CD1c-positive myeloid dendritic cell (primary cell): Measurements from ENCODE around the gene EMC9.
A peak's percentile ranks its signal among the peaks of the same experiment; 100 is the strongest.

Experiments used
- DNase-seq: peaks from one replicate; pipeline ENCODE4 v3.0.0-alpha.2; 2016; ENCODE audit errors: extremely low spot score

The EMC9 gene

GRCh38 chr14:24131549-24131966, 9.8 kb downstream of the EMC9 start:
- no peak for DNase-seq

- no peak for DNase-seq
These were observed 10.5 kb downstream of the EMC9 start for GRCh38 chr14:24130717-24131548.

GRCh38 chr14:24130380-24130716, 11.0 kb downstream of the EMC9 start, which contains the start of gene FITM1:
FITM1 (plus strand) TSS chr14:24130659; CDS start chr14:24131564, 905 bp downstream.
- DNase-seq = peak; percentile 18

GRCh38 chr14:24129410-24129998, 11.9 kb downstream of the EMC9 start:
- DNase-seq = no peak

GRCh38 chr14:24127673-24128072, 13.7 kb downstream of the EMC9 start:
- DNase-seq = no peak

- DNase-seq = no peak
These were observed 14.5 kb downstream of the EMC9 start for GRCh38 chr14:24126939-24127338.

GRCh38 chr14:24123424-24124417, 17.7 kb downstream of the EMC9 start:
- DNase-seq = no peak

GRCh38 chr14:24122898-24123297, 18.5 kb downstream of the EMC9 start:
- no peak for DNase-seq

GRCh38 chr14:24122416-24122815, 19.0 kb downstream of the EMC9 start:
- no peak for DNase-seq

GRCh38 chr14:24121210-24121609, 20.2 kb downstream of the EMC9 start:
- no peak for DNase-seq

- DNase-seq = no peak
These were observed 21.7 kb downstream of the EMC9 start for GRCh38 chr14:24119691-24120090.

- DNase-seq = no peak
These were observed 24.2 kb downstream of the EMC9 start for GRCh38 chr14:24117179-24117578.

GRCh38 chr14:24116128-24116814, 25.1 kb downstream of the EMC9 start:
- no peak for DNase-seq

GRCh38 chr14:24115422-24116127, 25.8 kb downstream of the EMC9 start:
- no peak for DNase-seq

GRCh38 chr14:24114532-24115421, 26.6 kb downstream of the EMC9 start, which contains the start of the genes DCAF11 and NRL:
DCAF11 (plus strand) TSS chr14:24114777; CDS start chr14:24115595, 818 bp downstream.
NRL (minus strand) TSS chr14:24114949; CDS start chr14:24082848, 32,101 bp downstream.
- DNase-seq = peak; percentile 99

GRCh38 chr14:24113801-24114531, 27.4 kb downstream of the EMC9 start:
- peak; percentile 96 for DNase-seq

- peak; percentile 11 for DNase-seq
These were observed 28.0 kb downstream of the EMC9 start for GRCh38 chr14:24113379-24113800.

GRCh38 chr14:24110523-24110922, 30.9 kb downstream of the EMC9 start:
- no peak for DNase-seq

GRCh38 chr14:24110060-24110459, 31.3 kb downstream of the EMC9 start:
- DNase-seq = no peak
